ENCODE data around the gene RTN4R.

DNA sequence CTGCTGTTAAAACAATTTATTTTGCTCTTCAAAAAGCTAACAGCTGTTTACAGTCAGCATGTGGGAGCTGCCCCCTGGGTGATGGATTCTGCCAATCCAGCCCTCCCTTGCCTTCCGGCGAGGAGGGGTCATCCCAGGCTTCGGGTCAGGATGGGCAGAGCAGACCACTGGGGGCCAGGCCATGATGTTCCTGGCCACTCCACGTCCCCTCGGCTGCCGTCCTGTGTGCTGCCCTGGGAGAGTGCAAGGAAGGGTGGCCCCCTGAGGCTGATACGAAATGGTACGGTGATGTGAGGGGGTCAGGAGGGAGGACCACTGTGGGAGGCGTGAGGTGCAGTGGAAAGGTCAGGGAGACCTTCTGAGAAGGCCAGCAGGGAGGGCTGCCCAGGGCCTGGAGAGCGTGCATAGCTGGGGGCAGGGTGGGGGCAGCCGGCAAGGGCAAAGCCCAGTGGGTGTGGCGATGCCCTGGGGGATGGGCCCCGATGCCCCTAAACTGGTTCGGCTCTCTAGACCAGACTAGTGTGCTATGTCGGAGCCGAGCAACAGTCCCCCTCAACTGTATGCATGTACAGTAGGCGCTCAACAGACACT lies 41.3 kb downstream of the RTN4R start:
- TF ChIP-seq CTCF (conservative IDR thresholded peaks at IDR 0.05; ENCODE audit: low read length) (no peak), EZH2phosphoT487 (IDR thresholded peaks at IDR 0.05; ENCODE audit: borderline replicate concordance) (no peak)

Measured in Loucy (cell line).